CD4-positive, alpha-beta memory T cell (primary cell): ENCODE data around the gene GJD3. TPM values are rescaled to one million over a fixed set of nuclear protein-coding genes. Genes with fewer than 3 reads are reported as not detected.

Source experiments
- CTCF ChIA-PET: fragments of 350-600 bp; sonication (Branson Sonifier 250); formaldehyde crosslinking; loops from one replicate; lab custom pipeline; 2021; ENCODE audit warnings: inconsistent platforms; ENCODE audit not compliant: partially characterized antibody; lab: Charles Lee
- POLR2A ChIA-PET: fragments of 350-600 bp; sonication (Branson Sonifier 250); formaldehyde crosslinking; loops from one replicate; lab custom pipeline; 2021; ENCODE audit not compliant: partially characterized antibody; lab: Charles Lee
- DNase-seq, 5 donors: peaks; one replicate each; pipeline versions ENCODE4 v3.0.0 to v3.0.0-alpha.2; 2020 to 2022; ENCODE audit warnings: mixed read lengths in 1 of 5
- H3K27ac ChIP-seq: one replicate; pipeline ENCODE4 v1.7.0; 2013; ENCODE audit warnings: low read depth, low read length
- H3K27me3 ChIP-seq: 2 replicates; pipeline ENCODE4 v1.7.0; 2013; ENCODE audit warnings: mild to moderate bottlenecking, low read length, moderate library complexity; ENCODE audit not compliant: insufficient read depth
- H3K36me3 ChIP-seq: 2 replicates; pipeline ENCODE4 v1.7.0; 2013; ENCODE audit warnings: mild to moderate bottlenecking, low read length, moderate library complexity; ENCODE audit not compliant: insufficient read depth
- H3K4me1 ChIP-seq: 2 replicates; pipeline ENCODE4 v1.7.0; 2013; ENCODE audit warnings: mild to moderate bottlenecking, low read length, moderate library complexity; ENCODE audit not compliant: insufficient read depth
- H3K4me3 ChIP-seq, 2 donors: one replicate each; pipeline ENCODE4 v1.7.0; 2013; ENCODE audit warnings: low read length in 2 of 2, mild to moderate bottlenecking in 1 of 2
- H3K9me3 ChIP-seq, 2 donors: one replicate each; pipeline ENCODE4 v1.7.0; 2013; ENCODE audit warnings: low read length in 2 of 2, control low read depth in 1 of 2; ENCODE audit not compliant: control insufficient read depth in 1 of 2
- H3K27ac Mint-ChIP-seq, 7 donors: one replicate each; pipeline ENCODE4 v1.8.0; 2020 to 2021; ENCODE audit warnings: mixed read lengths in 7 of 7, mild to moderate bottlenecking in 6 of 7, inconsistent platforms in 3 of 7, moderate library complexity in 3 of 7
- H3K27me3 Mint-ChIP-seq, 2 donors: one replicate each; pipeline ENCODE4 v1.8.0; 2020 to 2021; ENCODE audit warnings: mixed read lengths in 2 of 2
- H3K36me3 Mint-ChIP-seq, 2 donors: one replicate each; pipeline ENCODE4 v1.8.0; 2020 to 2021; ENCODE audit warnings: mixed read lengths in 2 of 2, inconsistent platforms in 1 of 2, mild to moderate bottlenecking in 1 of 2
- H3K4me1 Mint-ChIP-seq, 4 donors: one replicate each; pipeline ENCODE4 v1.8.0; 2020 to 2021; ENCODE audit warnings: mixed read lengths in 4 of 4, mild to moderate bottlenecking in 1 of 4
- H3K4me3 Mint-ChIP-seq, 8 donors: one replicate each; pipeline ENCODE4 v1.8.0; 2020 to 2021; ENCODE audit warnings: mixed read lengths in 8 of 8, mild to moderate bottlenecking in 7 of 8, moderate library complexity in 6 of 8, inconsistent platforms in 3 of 8
- H3K9me3 Mint-ChIP-seq, 8 donors: one replicate each; pipeline ENCODE4 v1.8.0; 2020 to 2021; ENCODE audit warnings: mixed read lengths in 8 of 8, mild to moderate bottlenecking in 5 of 8, inconsistent platforms in 3 of 8, moderate library complexity in 1 of 8
- intact Hi-C: fragments of 100-400 bp; cut with micrococcal nuclease; formaldehyde crosslinking; loops from one replicate; pipeline ENCODE4 v1.15.1; 2023
- polyA plus RNA-seq, 2 donors: library from polyadenylated mRNA; unstranded; fragments of 300-500 nt; fragmentation: Illumina TruSeq; gene quantifications; one replicate each; pipeline ENCODE4 v1.2.3, GENCODE V29; 2021
- total RNA-seq, 2 experiments: library from RNA; stranded (reverse); gene quantifications; one replicate each; pipeline ENCODE4 v1.2.3, GENCODE V29; 2021

The GJD3 gene
- total and polyA plus RNA-seq, 4 experiments from 2014 or later: not detected

DNA sequence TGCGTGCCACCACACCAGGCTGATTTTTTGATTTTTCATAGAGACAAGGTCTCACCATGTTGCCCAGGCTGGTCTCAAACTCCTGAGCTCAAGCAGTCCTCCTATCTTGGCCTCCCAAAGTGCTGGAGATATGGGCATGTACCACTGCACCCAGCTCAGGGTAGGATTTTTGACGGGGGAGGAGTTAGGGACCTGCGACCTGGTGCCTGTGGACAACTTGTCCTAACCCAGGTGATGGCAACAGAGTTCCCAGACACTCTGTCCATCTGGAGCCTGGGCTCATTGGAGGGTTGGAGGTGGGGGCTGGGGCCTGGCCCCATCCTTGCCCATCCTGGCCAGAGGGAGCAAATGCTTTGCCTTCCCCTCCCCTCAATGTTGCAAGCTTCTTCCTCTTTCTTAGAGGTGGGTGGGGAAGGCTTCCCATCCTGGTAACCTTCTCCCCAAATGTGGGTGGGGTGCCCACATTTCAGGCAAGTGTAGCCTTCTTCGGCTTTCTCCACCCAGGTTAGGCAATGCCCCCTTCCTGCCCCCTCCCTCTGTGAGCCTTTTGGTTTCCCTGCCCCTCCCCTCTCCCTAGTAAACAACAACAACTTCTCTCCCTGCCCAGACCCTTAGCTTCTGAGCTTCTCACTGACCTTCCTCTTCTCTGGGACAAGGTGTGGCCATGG lies 30.6 kb downstream of the GJD3 start:
- H3K9me3 Mint-ChIP-seq: no peaks in the 10 kb centered on the region
- CTCF ChIA-PET: interaction anchor here (1.1 to 2.3 kb wide), 6 partner anchors 12 to 32 kb away, joined by 3 to 8 read pairs (median 6); partner anchors contain the start of gene RARA

GRCh38 chr17:40331743-40332641 lies 32.5 kb downstream of the GJD3 start:
- Histone ChIP-seq H3K36me3 (peaks cover 10% of the 10 kb centered on the region), H3K4me1 (peaks cover 85% of the 10 kb centered on the region), H3K27ac (peak overlapping the region; percentile 54), H3K27me3 (no peaks in the 10 kb centered on the region), H3K9me3 (no peaks in the 10 kb centered on the region), H3K4me3 (no peak overlapping the region)
- H3K4me1 Mint-ChIP-seq: peaks cover 52 to 86% (median 71%) of the 10 kb centered on the region in 4 donors
- CTCF ChIA-PET: interaction anchor here (1.2 to 18.7 kb wide), 3 partner anchors 23 to 26 kb away, joined by 3 to 252 read pairs (median 9); partner anchors contain the start of gene RARA
- H3K36me3 Mint-ChIP-seq: peaks cover 16 to 34% of the 10 kb centered on the region in 2 donors
- peak overlapping the region; percentile 57 to 99 (median 87) for H3K27ac Mint-ChIP-seq
- H3K27me3 Mint-ChIP-seq: no peaks in the 10 kb centered on the region
- POLR2A ChIA-PET: interaction anchor here (29.0 to 37.1 kb wide), 2 partner anchors 12 to 17 kb away, joined by 1054 read pairs; partner anchors contain the start of gene RARA
- H3K9me3 Mint-ChIP-seq: no peaks in the 10 kb centered on the region
- H3K4me3 Mint-ChIP-seq: peak overlapping the region in 7 of 8 donors; percentile 21 to 75 (median 51)
- no peak for DNase-seq
- intact Hi-C loops: no loop called here

More for the DNA sequence above, 30.6 kb downstream of the GJD3 start:
- Histone ChIP-seq H3K36me3 (peaks cover 10% of the 10 kb centered on the region), H3K4me3 (no peak overlapping the region), H3K27me3 (no peaks in the 10 kb centered on the region), H3K27ac (peak overlapping the region; percentile 40), H3K9me3 (no peaks in the 10 kb centered on the region), H3K4me1 (peaks cover 83% of the 10 kb centered on the region)
- peak overlapping the region; percentile 48 to 88 (median 80) for H3K27ac Mint-ChIP-seq
- no peaks in the 10 kb centered on the region for H3K27me3 Mint-ChIP-seq
- H3K36me3 Mint-ChIP-seq: peaks cover 16 to 34% of the 10 kb centered on the region in 2 donors
- peaks cover 43 to 86% (median 67%) of the 10 kb centered on the region in 4 donors for H3K4me1 Mint-ChIP-seq
- peak overlapping the region in 7 of 8 donors; percentile 36 to 84 (median 56) for H3K4me3 Mint-ChIP-seq
- intact Hi-C loops: no loop called here
- no peak for DNase-seq
- POLR2A ChIA-PET: interaction anchor here (0.8 to 29.0 kb wide), 3 partner anchors 12 to 206 kb away, joined by 3 to 1054 read pairs (median 3); partner anchors contain the start of gene RARA

GRCh38 chr17:40330850-40331470 lies 33.6 kb downstream of the GJD3 start:
- CTCF ChIA-PET: interaction anchor here (1.4 to 18.7 kb wide), 3 partner anchors 14 to 24 kb away, joined by 7 to 252 read pairs (median 9); partner anchors contain the start of gene RARA
- Mint-ChIP-seq H3K4me3 (peak overlapping the region in 7 of 8 donors; percentile 21 to 77 (median 63)), H3K27me3 (no peaks in the 10 kb centered on the region), H3K4me1 (peaks cover 59 to 93% (median 76%) of the 10 kb centered on the region in 4 donors), H3K9me3 (no peaks in the 10 kb centered on the region), H3K36me3 (peaks cover 16 to 34% of the 10 kb centered on the region in 2 donors), H3K27ac (peak overlapping the region; percentile 52 to 99 (median 85))
- POLR2A ChIA-PET: interaction anchor here (0.5 to 37.1 kb wide), 4 partner anchors 13 to 182 kb away, joined by 3 to 1054 read pairs (median 528); partner anchors contain the start of gene RARA
- Histone ChIP-seq H3K4me3 (peak overlapping the region in 1 of 2 donors; percentile 13), H3K36me3 (peaks cover 10% of the 10 kb centered on the region), H3K27me3 (no peaks in the 10 kb centered on the region), H3K9me3 (no peaks in the 10 kb centered on the region), H3K4me1 (peaks cover 91% of the 10 kb centered on the region), H3K27ac (peak overlapping the region; percentile 54)
- no peak for DNase-seq
- intact Hi-C loops: no loop called here

- Mint-ChIP-seq H3K36me3 (peaks cover 16 to 36% of the 10 kb centered on the region in 2 donors), H3K4me1 (peaks cover 64 to 98% (median 82%) of the 10 kb centered on the region in 4 donors), H3K27ac (peak overlapping the region; percentile 64 to 100 (median 91)), H3K9me3 (no peaks in the 10 kb centered on the region), H3K27me3 (no peaks in the 10 kb centered on the region), H3K4me3 (peak overlapping the region in 7 of 8 donors; percentile 22 to 77 (median 60))
- Histone ChIP-seq H3K9me3 (no peaks in the 10 kb centered on the region), H3K27ac (peak overlapping the region; percentile 54), H3K4me1 (peaks cover 98% of the 10 kb centered on the region), H3K36me3 (peaks cover 10% of the 10 kb centered on the region), H3K27me3 (no peaks in the 10 kb centered on the region), H3K4me3 (peak overlapping the region; percentile 30 to 38)
- intact Hi-C loops: no loop called here
- ChIA-PET POLR2A (interaction anchor here (29.0 to 37.1 kb wide), 2 partner anchors 14 to 15 kb away, joined by 1054 read pairs; partner anchors contain the start of gene RARA), CTCF (interaction anchor here (1.2 to 18.7 kb wide), 5 partner anchors 13 to 25 kb away, joined by 6 to 252 read pairs (median 9); partner anchors contain the start of gene RARA)
- DNase-seq: no peak
Observed at GRCh38 chr17:40329839-40330794, 34.4 kb downstream of the GJD3 start.

- Mint-ChIP-seq H3K4me3 (peak overlapping the region; percentile 5 to 98 (median 65)), H3K27ac (peak overlapping the region; percentile 84 to 100 (median 99)), H3K27me3 (no peaks in the 10 kb centered on the region), H3K9me3 (no peaks in the 10 kb centered on the region), H3K4me1 (peaks cover 63 to 98% (median 79%) of the 10 kb centered on the region in 4 donors), H3K36me3 (peaks cover 13 to 31% of the 10 kb centered on the region in 2 donors)
- DNase-seq: no peak
- intact Hi-C loops: no loop called here
- Histone ChIP-seq H3K27me3 (no peaks in the 10 kb centered on the region), H3K4me1 (peaks cover 97% of the 10 kb centered on the region), H3K27ac (peak overlapping the region; percentile 1), H3K9me3 (no peaks in the 10 kb centered on the region), H3K4me3 (no peak overlapping the region), H3K36me3 (peaks cover 10% of the 10 kb centered on the region)
- CTCF ChIA-PET: interaction anchor here (0.7 to 18.7 kb wide), 7 partner anchors 9 to 248 kb away, joined by 3 to 252 read pairs (median 16); partner anchors contain the start of gene RARA
- POLR2A ChIA-PET: interaction anchor here (0.6 to 37.1 kb wide), 4 partner anchors 16 to 228 kb away, joined by 3 to 1054 read pairs (median 185); partner anchors contain the start of genes NR1D1 and RARA
Observed at GRCh38 chr17:40328386-40328766, 36.2 kb downstream of the GJD3 start.
